ENCODE measurements around the gene KCNN2.

DNA sequence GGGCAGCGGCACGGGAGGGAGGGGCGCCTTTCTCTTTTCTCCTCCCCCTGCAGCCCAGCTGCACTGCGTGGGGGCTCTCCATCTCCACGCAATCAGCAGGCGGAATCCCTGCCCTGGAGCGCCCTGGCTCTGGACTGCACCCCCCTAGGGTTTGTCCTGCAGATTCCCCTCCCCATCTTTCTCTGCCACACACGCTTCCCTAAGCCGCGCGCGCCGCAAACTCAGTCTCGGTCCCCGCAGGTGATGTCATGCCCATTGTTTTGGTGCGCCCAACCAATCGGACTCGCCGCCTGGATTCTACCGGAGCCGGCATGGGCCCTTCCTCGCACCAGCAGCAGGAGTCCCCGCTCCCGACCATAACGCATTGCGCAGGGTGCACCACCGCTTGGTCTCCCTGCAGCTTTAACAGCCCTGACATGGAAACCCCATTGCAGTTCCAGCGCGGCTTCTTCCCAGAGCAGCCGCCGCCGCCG, at the start of gene KCNN2:
- TF ChIP-seq CTCF (IDR thresholded peaks at IDR 0.05; ENCODE audit: low read depth, low read length, missing input control): no peak
- TF ChIP-seq GABPA (IDR thresholded peaks at IDR 0.05 in 1 of 2, conservative IDR thresholded peaks at IDR 0.05 in 1 of 2): no peak
- TF ChIP-seq ATF3 (IDR thresholded peaks at IDR 0.05): no peak
- TF ChIP-seq JUND (IDR thresholded peaks at IDR 0.05): peak; percentile 28 to 84
- TF ChIP-seq YY1 (IDR thresholded peaks at IDR 0.05): peak; percentile 94
- TF ChIP-seq RAD21 (IDR thresholded peaks at IDR 0.05): no peak
- TF ChIP-seq TAF1 (conservative IDR thresholded peaks at IDR 0.05): no peak
- no peak for TF ChIP-seq HNF4G (IDR thresholded peaks at IDR 0.05)
